Measurements from ENCODE around the gene MDN1.
"Not testable (repeated sequence)": the region's sequence is repeated elsewhere in the genome, so short reads cannot be mapped to it uniquely, and the experiment has no call there.

MDN1 gene

GRCh38 chr6:89786970-89787369, 32.6 kb downstream of the MDN1 start:
- no peaks in the 10 kb centered on the region for H3K9me3 ChIP-seq (ENCODE audit: insufficient read depth, low read length, severe bottlenecking)
- H3K4me3 ChIP-seq (ENCODE audit: low read depth in 1 of 2, low read length in 2 of 2), result no peak overlapping the region
- DNase-seq (no peak), ATAC-seq (ENCODE audit: insufficient read depth, low read depth) (no peak)
- H3K4me2 ChIP-seq (ENCODE audit: insufficient read depth, low read length), result no peak overlapping the region
- H3K27ac ChIP-seq (ENCODE audit: low read length), result no peak overlapping the region
- no peaks in the 10 kb centered on the region for H4K20me1 ChIP-seq (ENCODE audit: insufficient read depth, low read length)
- H3K9ac ChIP-seq (ENCODE audit: low read depth, low read length), result no peak overlapping the region
- no peaks in the 10 kb centered on the region for H3K79me2 ChIP-seq (ENCODE audit: insufficient read depth, low read length)
- TF ChIP-seq CTCF (IDR thresholded peaks at IDR 0.05; ENCODE audit: borderline replicate concordance, extremely low read depth, low read length, poor library complexity, severe bottlenecking), result no peak
- no peak for TF ChIP-seq EZH2 (IDR thresholded peaks at IDR 0.05; ENCODE audit: borderline replicate concordance, low read depth, low read length, severe bottlenecking)
- no peaks in the 10 kb centered on the region for H3K27me3 ChIP-seq (ENCODE audit: insufficient read depth, low read length, poor library complexity)
- no peak overlapping the region for H2AFZ ChIP-seq (ENCODE audit: low read depth, low read length)
- peaks cover 83% of the 10 kb centered on the region for H3K36me3 ChIP-seq (ENCODE audit: insufficient read depth, low read length)
- H3K4me1 ChIP-seq (ENCODE audit: insufficient read depth, low read length), result no peaks in the 10 kb centered on the region

- no peak for TF ChIP-seq EZH2 (IDR thresholded peaks at IDR 0.05; ENCODE audit: borderline replicate concordance, low read depth, low read length, severe bottlenecking)
- TF ChIP-seq CTCF (IDR thresholded peaks at IDR 0.05; ENCODE audit: borderline replicate concordance, extremely low read depth, low read length, poor library complexity, severe bottlenecking), result no peak
- no peaks in the 10 kb centered on the region for H4K20me1 ChIP-seq (ENCODE audit: insufficient read depth, low read length)
- H3K9me3 ChIP-seq (ENCODE audit: insufficient read depth, low read length, severe bottlenecking), result no peaks in the 10 kb centered on the region
- DNase-seq, result no peak
- no peak overlapping the region for H3K4me3 ChIP-seq (ENCODE audit: low read depth in 1 of 2, low read length in 2 of 2)
- no peak overlapping the region for H3K27ac ChIP-seq (ENCODE audit: low read length)
- H3K4me1 ChIP-seq (ENCODE audit: insufficient read depth, low read length), result no peaks in the 10 kb centered on the region
- H3K27me3 ChIP-seq (ENCODE audit: insufficient read depth, low read length, poor library complexity), result no peaks in the 10 kb centered on the region
- H3K4me2 ChIP-seq (ENCODE audit: insufficient read depth, low read length), result no peak overlapping the region
- H3K9ac ChIP-seq (ENCODE audit: low read depth, low read length), result no peak overlapping the region
- ATAC-seq (ENCODE audit: insufficient read depth, low read depth), result no peak
- no peaks in the 10 kb centered on the region for H3K79me2 ChIP-seq (ENCODE audit: insufficient read depth, low read length)
- peaks cover 87% of the 10 kb centered on the region for H3K36me3 ChIP-seq (ENCODE audit: insufficient read depth, low read length)
- no peak overlapping the region for H2AFZ ChIP-seq (ENCODE audit: low read depth, low read length)
These were observed 34.8 kb downstream of the MDN1 start for GRCh38 chr6:89784838-89785237.

GRCh38 chr6:89783293-89783692, 36.3 kb downstream of the MDN1 start:
- H3K9me3 ChIP-seq (ENCODE audit: insufficient read depth, low read length, severe bottlenecking); ATAC-seq (ENCODE audit: insufficient read depth, low read depth); H3K9ac ChIP-seq (ENCODE audit: low read depth, low read length); DNase-seq; H3K4me2 ChIP-seq (ENCODE audit: insufficient read depth, low read length); H3K79me2 ChIP-seq (ENCODE audit: insufficient read depth, low read length); H3K27me3 ChIP-seq (ENCODE audit: insufficient read depth, low read length, poor library complexity); H4K20me1 ChIP-seq (ENCODE audit: insufficient read depth, low read length); H3K4me3 ChIP-seq (ENCODE audit: low read depth in 1 of 2, low read length in 2 of 2); H2AFZ ChIP-seq (ENCODE audit: low read depth, low read length); H3K27ac ChIP-seq (ENCODE audit: low read length); H3K4me1 ChIP-seq (ENCODE audit: insufficient read depth, low read length): not testable (repeated sequence)
- peaks cover 89% of the 10 kb centered on the region for H3K36me3 ChIP-seq (ENCODE audit: insufficient read depth, low read length)

GRCh38 chr6:89782222-89782621, 37.4 kb downstream of the MDN1 start:
- no peaks in the 10 kb centered on the region for H4K20me1 ChIP-seq (ENCODE audit: insufficient read depth, low read length)
- no peak overlapping the region for H2AFZ ChIP-seq (ENCODE audit: low read depth, low read length)
- no peaks in the 10 kb centered on the region for H3K79me2 ChIP-seq (ENCODE audit: insufficient read depth, low read length)

More at GRCh38 chr6:89782222-89782621, 37.4 kb downstream of the MDN1 start:
- Histone ChIP-seq H3K4me1 (ENCODE audit: insufficient read depth, low read length) (no peaks in the 10 kb centered on the region), H3K4me3 (ENCODE audit: low read depth in 1 of 2, low read length in 2 of 2) (no peak overlapping the region), H3K36me3 (ENCODE audit: insufficient read depth, low read length) (peaks cover 84% of the 10 kb centered on the region), H3K9ac (ENCODE audit: low read depth, low read length) (no peak overlapping the region), H3K27me3 (ENCODE audit: insufficient read depth, low read length, poor library complexity) (no peaks in the 10 kb centered on the region), H3K4me2 (ENCODE audit: insufficient read depth, low read length) (no peak overlapping the region), H3K9me3 (ENCODE audit: insufficient read depth, low read length, severe bottlenecking) (no peaks in the 10 kb centered on the region), H3K27ac (ENCODE audit: low read length) (no peak overlapping the region)
- ATAC-seq (ENCODE audit: insufficient read depth, low read depth) (no peak), DNase-seq (no peak)
- TF ChIP-seq EZH2 (IDR thresholded peaks at IDR 0.05; ENCODE audit: borderline replicate concordance, low read depth, low read length, severe bottlenecking), result no peak
- no peak for TF ChIP-seq CTCF (IDR thresholded peaks at IDR 0.05; ENCODE audit: borderline replicate concordance, extremely low read depth, low read length, poor library complexity, severe bottlenecking)

All from DND-41 (cell line).